ENCODE data around the gene PARVA. TPM values are rescaled to one million over a fixed set of nuclear protein-coding genes. Genes with fewer than 3 reads are reported as not detected.

PARVA gene
- total and polyA plus RNA-seq, 2 donors from 2014 or later, result 25.1 to 80.3 TPM

- Histone ChIP-seq H3K36me3 (ENCODE audit: control insufficient read depth in 2 of 3, insufficient read depth in 3 of 3, low read length in 3 of 3) (peaks cover 0 to 5% (median 0%) of the 10 kb centered on the region in 3 donors), H3K9me3 (ENCODE audit: control insufficient read depth in 2 of 3, insufficient read depth in 1 of 3, low read length in 3 of 3) (no peaks in the 10 kb centered on the region)
- FAIRE-seq, result no peak
These were observed 638 bp downstream of the PARVA start for GRCh38 chr11:12377824-12378593.

GRCh38 chr11:12380565-12381325 is 3.4 kb downstream of the PARVA start:
- no peak overlapping the region for H3K27ac ChIP-seq (ENCODE audit: low read depth in 2 of 2, low read length in 2 of 2)
- H3K4me1 ChIP-seq (ENCODE audit: control insufficient read depth in 2 of 3, insufficient read depth in 2 of 3, low read depth in 1 of 3, low read length in 3 of 3), result peaks cover 0 to 9% (median 7%) of the 10 kb centered on the region in 3 donors
- H3K9me3 ChIP-seq (ENCODE audit: control insufficient read depth in 2 of 3, insufficient read depth in 1 of 3, low read length in 3 of 3), result no peaks in the 10 kb centered on the region
- intact Hi-C loops (cut with DNase I), result no loop called here
- no peak for DNase-seq
- H3K36me3 ChIP-seq (ENCODE audit: control insufficient read depth in 2 of 3, insufficient read depth in 3 of 3, low read length in 3 of 3), result peaks cover 0 to 5% (median 0%) of the 10 kb centered on the region in 3 donors
- no peak overlapping the region for H3K4me3 ChIP-seq (ENCODE audit: low read length in 3 of 3)
- no peak for FAIRE-seq
- no peaks in the 10 kb centered on the region for H3K27me3 ChIP-seq (ENCODE audit: control insufficient read depth, insufficient read depth, low read length)
- no peak overlapping the region for H3K9ac ChIP-seq (ENCODE audit: low read length in 3 of 3)
- no peak for TF ChIP-seq CTCF (IDR thresholded peaks at IDR 0.05; ENCODE audit: borderline replicate concordance, extremely low read depth, insufficient read depth)

More at GRCh38 chr11:12377824-12378593, 638 bp downstream of the PARVA start:
- Histone ChIP-seq H3K4me3 (ENCODE audit: low read length in 3 of 3) (peak overlapping the region; percentile 71 to 85 (median 81)), H3K4me1 (ENCODE audit: control insufficient read depth in 2 of 3, insufficient read depth in 2 of 3, low read depth in 1 of 3, low read length in 3 of 3) (peaks cover 0 to 9% (median 7%) of the 10 kb centered on the region in 3 donors), H3K9ac (ENCODE audit: low read length in 3 of 3) (peak overlapping the region; percentile 61 to 85 (median 81)), H3K27ac (ENCODE audit: low read depth in 2 of 2, low read length in 2 of 2) (peak overlapping the region; percentile 91 to 92), H3K27me3 (ENCODE audit: control insufficient read depth, insufficient read depth, low read length) (no peaks in the 10 kb centered on the region)
- intact Hi-C loops (cut with DNase I), result no loop called here
- peak; percentile 79 to 89 (median 85) for DNase-seq
- no peak for TF ChIP-seq CTCF (IDR thresholded peaks at IDR 0.05; ENCODE audit: borderline replicate concordance, extremely low read depth, insufficient read depth)

GRCh38 chr11:12381875-12382274 is 4.5 kb downstream of the PARVA start:
- no peak for DNase-seq
- intact Hi-C loops (cut with DNase I), result no loop called here
- H3K4me1 ChIP-seq (ENCODE audit: control insufficient read depth in 2 of 3, insufficient read depth in 2 of 3, low read depth in 1 of 3, low read length in 3 of 3), result peaks cover 0 to 6% (median 6%) of the 10 kb centered on the region in 3 donors

More at GRCh38 chr11:12381875-12382274, 4.5 kb downstream of the PARVA start:
- H3K36me3 ChIP-seq (ENCODE audit: control insufficient read depth in 2 of 3, insufficient read depth in 3 of 3, low read length in 3 of 3), result peaks cover 0 to 5% (median 0%) of the 10 kb centered on the region in 3 donors
- H3K27me3 ChIP-seq (ENCODE audit: control insufficient read depth, insufficient read depth, low read length), result no peaks in the 10 kb centered on the region
- H3K9me3 ChIP-seq (ENCODE audit: control insufficient read depth in 2 of 3, insufficient read depth in 1 of 3, low read length in 3 of 3), result no peaks in the 10 kb centered on the region
- no peak overlapping the region for H3K9ac ChIP-seq (ENCODE audit: low read length in 3 of 3)
- H3K27ac ChIP-seq (ENCODE audit: low read depth in 2 of 2, low read length in 2 of 2), result no peak overlapping the region
- no peak overlapping the region for H3K4me3 ChIP-seq (ENCODE audit: low read length in 3 of 3)
- FAIRE-seq, result no peak
- TF ChIP-seq CTCF (IDR thresholded peaks at IDR 0.05; ENCODE audit: borderline replicate concordance, extremely low read depth, insufficient read depth), result no peak

All from kidney (tissue), 14 donors.